NCI-H128 (cell line): Measurements from ENCODE around the gene ACTL6B.

Source experiments
- DNase-seq: peaks from one replicate; lab custom pipeline; 2025; ENCODE audit not compliant: unreplicated experiment; lab: John Stamatoyannopoulos, UW

ACTL6B gene

GRCh38 chr7:100627238-100627549 lies 29.1 kb downstream of the ACTL6B start:
- DNase-seq, result no peak

- peak; percentile 46 for DNase-seq
Measured at GRCh38 chr7:100626530-100627237, 29.6 kb downstream of the ACTL6B start.

- DNase-seq, result no peak
Measured at GRCh38 chr7:100626055-100626454, 30.2 kb downstream of the ACTL6B start.

- DNase-seq, result no peak
Measured at GRCh38 chr7:100623951-100624824, 32.1 kb downstream of the ACTL6B start.

GRCh38 chr7:100621554-100621953 lies 34.7 kb downstream of the ACTL6B start:
- DNase-seq, result no peak

- no peak for DNase-seq
Measured at GRCh38 chr7:100620804-100621203, 35.4 kb downstream of the ACTL6B start.

GRCh38 chr7:100620239-100620638 lies 36.0 kb downstream of the ACTL6B start:
- DNase-seq, result no peak

- DNase-seq, result no peak
Measured at GRCh38 chr7:100614308-100614861, 41.9 kb downstream of the ACTL6B start.

- DNase-seq, result no peak
Measured at GRCh38 chr7:100613412-100614175, 42.7 kb downstream of the ACTL6B start.

GRCh38 chr7:100612730-100613390 lies 43.4 kb downstream of the ACTL6B start:
- DNase-seq, result no peak

GRCh38 chr7:100611983-100612729 lies 44.1 kb downstream of the ACTL6B start, which contains the start of gene MOSPD3:
Gene MOSPD3, plus strand, starts transcription at chr7:100612540. Its CDS starts 252 bp downstream, at chr7:100612792.
- peak; percentile 96 for DNase-seq

GRCh38 chr7:100609958-100610357 lies 46.3 kb downstream of the ACTL6B start:
- DNase-seq, result no peak

GRCh38 chr7:100607111-100607510 lies 49.1 kb downstream of the ACTL6B start:
- no peak for DNase-seq

- no peak for DNase-seq
Measured at GRCh38 chr7:100606313-100606712, 49.9 kb downstream of the ACTL6B start.

- no peak for DNase-seq
Measured at GRCh38 chr7:100604976-100605911, 51.0 kb downstream of the ACTL6B start.

- no peak for DNase-seq
Measured at GRCh38 chr7:100604028-100604975, 51.9 kb downstream of the ACTL6B start.

- no peak for DNase-seq
Measured at GRCh38 chr7:100603726-100604027, 52.6 kb downstream of the ACTL6B start.
